H1 (cell line): ENCODE results near the gene APBA2. TPM values are rescaled to one million over a fixed set of nuclear protein-coding genes. Genes with fewer than 3 reads are reported as not detected.

Experiments
- CTCF ChIA-PET: fragments of 300-600 bp; sonication (Branson Sonifier 250); formaldehyde crosslinking; loops from one replicate; lab custom pipeline; 2021; ENCODE audit not compliant: partially characterized antibody; lab: Charles Lee
- POLR2A ChIA-PET: fragments of 300-600 bp; sonication (Branson Sonifier 250); formaldehyde crosslinking; loops from one replicate; lab custom pipeline; 2021; ENCODE audit warnings: inconsistent platforms; ENCODE audit not compliant: partially characterized antibody; lab: Charles Lee
- DNase-seq, 2 experiments: peaks; one replicate each; pipeline versions ENCODE4 v3.0.0 to v3.0.0-alpha.2; 2010 to 2022; ENCODE audit warnings: low spot score in 2 of 2, low read depth in 1 of 2, mixed read lengths in 1 of 2
- FAIRE-seq: peaks from 2 replicates; lab custom pipeline; 2011; peaks lifted over from hg19 to GRCh38; lab: Jason Lieb, UNC
- H2AFZ ChIP-seq: 2 replicates; pipeline ENCODE4 v1.8.1; 2012; ENCODE audit warnings: low read length, inconsistent platforms
- H2AK5ac ChIP-seq: 2 replicates; pipeline ENCODE4 v1.6.1; 2013; ENCODE audit warnings: low read depth, low read length
- H2BK120ac ChIP-seq: replicated peaks from 2 replicates; pipeline ENCODE3; 2013; ENCODE audit warnings: low read depth, low read length, inconsistent platforms
- H2BK12ac ChIP-seq: 2 replicates; pipeline ENCODE4 v1.6.1; 2013; ENCODE audit warnings: low read depth, low read length
- H2BK15ac ChIP-seq: 2 replicates; pipeline ENCODE4 v1.6.1; 2013; ENCODE audit warnings: low read length
- H2BK20ac ChIP-seq: 2 replicates; pipeline ENCODE4 v1.6.1; 2013; ENCODE audit warnings: low read length
- H2BK5ac ChIP-seq: 2 replicates; pipeline ENCODE4 v1.6.1; 2013; ENCODE audit warnings: low read depth, low read length
- H3K14ac ChIP-seq: 2 replicates; pipeline ENCODE4 v1.6.1; 2013; ENCODE audit warnings: inconsistent platforms; ENCODE audit not compliant: insufficient read length
- H3K18ac ChIP-seq: 2 replicates; pipeline ENCODE4 v1.6.1; 2013; ENCODE audit warnings: low read length; ENCODE audit errors: extremely low read depth
- H3K23ac ChIP-seq: 2 replicates; pipeline ENCODE4 v1.6.1; 2013; ENCODE audit warnings: inconsistent platforms; ENCODE audit not compliant: insufficient read length
- H3K23me2 ChIP-seq: 2 replicates; pipeline ENCODE4 v1.6.1; 2013; ENCODE audit warnings: low read depth, low read length
- H3K27ac ChIP-seq: 2 replicates; pipeline ENCODE4 v1.6.1; 2011; ENCODE audit warnings: low read depth, low read length, inconsistent platforms
- H3K27me3 ChIP-seq, 4 experiments: replicated peaks in 1 of 4; 1 replicate in 1 of 4; 2 replicates in 3 of 4; pipeline versions ENCODE4 v1.6.1 to v1.8.1; 2011 to 2013; ENCODE audit warnings: low read length in 3 of 4, mild to moderate bottlenecking in 3 of 4, inconsistent platforms in 2 of 4, mixed read lengths in 2 of 4, moderate library complexity in 1 of 4; ENCODE audit not compliant: control insufficient read depth in 3 of 4, insufficient read depth in 3 of 4; ENCODE audit errors: extremely low read depth in 1 of 4
- H3K36me3 ChIP-seq, 4 experiments: 2 replicates each; pipeline versions ENCODE4 v1.6.1 to v1.8.1; 2011 to 2013; ENCODE audit warnings: mild to moderate bottlenecking in 4 of 4, low read length in 3 of 4, moderate library complexity in 2 of 4, control low read depth in 1 of 4, inconsistent platforms in 1 of 4; ENCODE audit not compliant: insufficient read depth in 4 of 4, control insufficient read depth in 2 of 4
- H3K4ac ChIP-seq: replicated peaks from 2 replicates; pipeline ENCODE3; 2013; ENCODE audit warnings: low read length, low read depth, mixed read lengths, inconsistent platforms; ENCODE audit not compliant: insufficient read length
- H3K4me1 ChIP-seq, 4 experiments: replicated peaks in 1 of 4; 1 replicate in 1 of 4; 2 replicates in 3 of 4; pipeline versions ENCODE4 v1.6.1 to v1.8.1; 2011 to 2013; ENCODE audit warnings: low read length in 3 of 4, inconsistent platforms in 2 of 4, mixed read lengths in 1 of 4; ENCODE audit not compliant: insufficient read depth in 4 of 4, control insufficient read depth in 3 of 4
- H3K4me2 ChIP-seq, 2 experiments: 2 replicates each; pipeline versions ENCODE4 v1.6.1 to v1.8.1; 2011 to 2013; ENCODE audit warnings: low read depth in 2 of 2, low read length in 2 of 2, control low read depth in 1 of 2, inconsistent platforms in 1 of 2, mild to moderate bottlenecking in 1 of 2; ENCODE audit not compliant: insufficient read depth in 1 of 2
- H3K4me3 ChIP-seq, 4 experiments: fragments of 200-600, 300-600 bp in 1 of 4; sonication (generic), shearing (Covaris generic), sonication (Bioruptor Twin) in 1 of 4; 2 replicates each; pipeline versions ENCODE4 v1.5.1 to v1.8.1; 2011 to 2016; ENCODE audit warnings: low read length in 4 of 4, low read depth in 3 of 4, control low read depth in 2 of 4, inconsistent platforms in 2 of 4, mild to moderate bottlenecking in 2 of 4, mixed read lengths in 1 of 4, moderate library complexity in 1 of 4; ENCODE audit not compliant: insufficient read depth in 2 of 4; ENCODE audit errors: extremely low read depth in 1 of 4
- H3K56ac ChIP-seq: replicated peaks from 2 replicates; pipeline ENCODE3; 2013; ENCODE audit warnings: low read depth, mild to moderate bottlenecking, mixed read lengths, low read length, inconsistent platforms; ENCODE audit not compliant: insufficient read length
- H3K79me1 ChIP-seq: 2 replicates; pipeline ENCODE4 v1.6.1; 2013; ENCODE audit warnings: low read depth, low read length, control low read depth
- H3K79me2 ChIP-seq, 2 experiments: 2 replicates each; pipeline versions ENCODE4 v1.6.1 to v1.8.1; 2012 to 2013; ENCODE audit warnings: low read length in 2 of 2, mild to moderate bottlenecking in 2 of 2, inconsistent platforms in 1 of 2; ENCODE audit not compliant: insufficient read depth in 2 of 2, control insufficient read depth in 1 of 2
- H3K9ac ChIP-seq, 4 experiments: replicated peaks in 1 of 4; 1 replicate in 1 of 4; 2 replicates in 3 of 4; pipeline versions ENCODE4 v1.6.1 to v1.8.1; 2011 to 2013; ENCODE audit warnings: low read depth in 3 of 4, low read length in 3 of 4, control low read depth in 2 of 4, mild to moderate bottlenecking in 2 of 4, moderate library complexity in 2 of 4, inconsistent platforms in 1 of 4; ENCODE audit errors: extremely low read depth in 1 of 4
- H3K9me3 ChIP-seq, 2 experiments: 2 replicates each; pipeline versions ENCODE4 v1.6.1 to v1.8.1; 2012 to 2013; ENCODE audit warnings: mild to moderate bottlenecking in 2 of 2, moderate library complexity in 2 of 2, control low read depth in 1 of 2, inconsistent platforms in 1 of 2, low read depth in 1 of 2, low read length in 1 of 2, mixed read lengths in 1 of 2; ENCODE audit not compliant: insufficient read depth in 2 of 2
- H4K20me1 ChIP-seq, 2 experiments: replicated peaks in 1 of 2; 2 replicates each; pipeline versions ENCODE3 to v1.8.1; 2011 to 2013; ENCODE audit warnings: inconsistent platforms in 2 of 2, low read length in 2 of 2, mild to moderate bottlenecking in 1 of 2; ENCODE audit not compliant: insufficient read depth in 2 of 2, control insufficient read depth in 1 of 2
- H4K5ac ChIP-seq: 2 replicates; pipeline ENCODE4 v1.6.1; 2013; ENCODE audit warnings: low read length, low read depth, mixed read lengths, inconsistent platforms; ENCODE audit not compliant: insufficient read length
- H4K8ac ChIP-seq: 2 replicates; pipeline ENCODE4 v1.8.0; 2013; ENCODE audit warnings: mild to moderate bottlenecking, moderate library complexity, low read length, inconsistent platforms; ENCODE audit not compliant: insufficient read depth; ENCODE audit errors: extremely low read depth
- H4K91ac ChIP-seq: replicated peaks from 2 replicates; pipeline ENCODE3; 2013; ENCODE audit warnings: low read length, mixed read lengths, inconsistent platforms; ENCODE audit not compliant: insufficient read length
- CHD1 ChIP-seq: IDR thresholded peaks from 2 replicates; pipeline ENCODE4 v1.6.1; 2012; ENCODE audit warnings: low read depth, low read length, improper control_type of control experiment
- JUN ChIP-seq: IDR thresholded peaks from 2 replicates; pipeline ENCODE4 v1.6.1; 2011; ENCODE audit warnings: low read depth, mild to moderate bottlenecking, improper control_type of control experiment, low read length
- SAP30 ChIP-seq: fragments of 300-600 bp; sonication (generic); IDR thresholded peaks from 2 replicates; pipeline ENCODE4 v1.7.1; 2012; ENCODE audit warnings: low read length, moderate library complexity, mild to moderate bottlenecking, inconsistent platforms; ENCODE audit not compliant: insufficient read depth, insufficient replicate concordance
- ZNF274 ChIP-seq: IDR thresholded peaks from 2 replicates; pipeline ENCODE4 v1.7.0; 2012; ENCODE audit warnings: low read length, borderline replicate concordance; ENCODE audit errors: extremely low read depth
- whole genome bisulfite sequencing, 2 experiments: shearing (Covaris generic) in 1 of 2; methylation state at CpG; one replicate each; pipeline versions ENCODE4 v1.1.6 to v1.1.7; 2013 to 2015; ENCODE audit warnings: low lambda C conversion rate in 2 of 2, mixed read lengths in 2 of 2, inconsistent platforms in 1 of 2, low coverage in 1 of 2, missing lambda C conversion rate in 1 of 2; ENCODE audit not compliant: insufficient replicate concordance in 2 of 2, insufficient coverage in 1 of 2, insufficient read length in 1 of 2; ENCODE audit errors: extremely low coverage in 1 of 2, missing lambda C conversion rate in 1 of 2; 5-methylcytosine and 5-hydroxymethylcytosine counted together
- polyA plus RNA-seq, 7 experiments: library from polyadenylated mRNA; depleted of rRNA in 3 of 7; stranded (reverse) in 5 of 7; unstranded in 2 of 7; fragments of >200 nt in 5 of 7; fragments of 200-250 nt in 2 of 7; gene quantifications; 1 replicate in 5 of 7; 2 replicates in 1 of 7; 4 replicates in 1 of 7; pipeline versions ENCODE4 v1.2.1 to v1.2.3, GENCODE V29; 2011 to 2013; ENCODE audit warnings: missing spikeins in 2 of 7, mixed read lengths in 2 of 7
- total RNA-seq: library from RNA; stranded (reverse); fragmentation: NEBNext Ultra II Directional; extraction: Animal tissue kit (Norgen Biotek cat#: 25700); gene quantifications from 2 replicates; pipeline ENCODE4 v1.2.1, GENCODE V29; 2021
- TF ChIP-seq, protein P1 (sequence below): IDR thresholded peaks from 2 replicates; pipeline ENCODE4 v1.6.1; 2011; ENCODE audit warnings: low read length, improper control_type of control experiment

APBA2 gene
- total and polyA plus RNA-seq, 2 of the 8 experiments (the other 6 are each of a cell fraction or from before 2014, with no cell fraction given): 15.5 to 19.0 TPM

DNA sequence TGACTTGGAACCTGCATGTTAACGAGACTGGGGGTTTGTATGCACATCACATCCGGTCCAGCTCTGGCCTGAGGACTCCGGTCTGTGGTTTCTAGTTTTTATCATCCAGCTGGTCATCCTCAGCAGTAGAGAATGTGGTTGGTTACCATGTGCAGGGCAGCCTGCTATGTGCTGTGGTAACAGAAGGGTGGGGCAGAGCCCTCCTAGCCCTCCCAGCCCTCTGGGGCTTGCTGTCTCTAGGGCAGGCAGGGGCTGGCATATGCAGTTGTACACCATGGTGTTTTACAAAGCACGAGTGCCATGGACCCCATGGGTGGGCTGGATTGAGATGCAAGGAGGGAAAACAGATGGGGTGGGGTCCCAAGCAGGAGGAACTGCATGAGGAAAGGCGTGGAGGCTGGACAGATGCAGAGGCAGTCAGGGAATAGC lies 70.2 kb downstream of the APBA2 start:
- Histone ChIP-seq H3K79me1 (no peaks in the 10 kb centered on the region), H2BK20ac (no peak overlapping the region), H3K4me2 (no peak overlapping the region), H3K4me1 (peaks cover 0 to 15% (median 3%) of the 10 kb centered on the region in 4 experiments; a peak in 4 of 7 replicates), H3K14ac (no peak overlapping the region), H3K4me3 (no peak overlapping the region), H3K56ac (no peak overlapping the region), H3K9me3 (no peaks in the 10 kb centered on the region), H3K9ac (no peak overlapping the region), H2AFZ (no peak overlapping the region), H2AK5ac (0 out of 2 replicates have a peak overlapping the region, but pooled peaks have one; percentile 72), H3K23me2 (no peaks in the 10 kb centered on the region), H4K91ac (no peak overlapping the region), H4K8ac (no peak overlapping the region; the same call in 1 of the 2 replicates), H3K36me3 (no peaks in the 10 kb centered on the region), H4K5ac (no peak overlapping the region), H3K27me3 (no peaks in the 10 kb centered on the region), H3K23ac (no peak overlapping the region), H2BK120ac (no peak overlapping the region), H3K4ac (no peak overlapping the region), H2BK5ac (0 out of 2 replicates have a peak overlapping the region, but pooled peaks have one; percentile 24), H3K79me2 (no peaks in the 10 kb centered on the region), H3K27ac (no peak overlapping the region), H2BK15ac (peak overlapping the region; percentile 61; the same call in 1 of the 2 replicates), H3K18ac (no peak overlapping the region; the same call in 1 of the 2 replicates), H4K20me1 (no peaks in the 10 kb centered on the region), H2BK12ac (no peak overlapping the region)
- DNase-seq (peak in 1 of 2 experiments; percentile 40), FAIRE-seq (no peak)
- ChIA-PET POLR2A (no interaction called here), CTCF (interaction anchor here (0.5 to 1.6 kb wide), 10 partner anchors 12 to 134 kb away, joined by 3 to 6 read pairs (median 3); no protein-coding TSS in a partner anchor)
- TF ChIP-seq SAP30: no peak
- TF ChIP-seq, protein P1, sequence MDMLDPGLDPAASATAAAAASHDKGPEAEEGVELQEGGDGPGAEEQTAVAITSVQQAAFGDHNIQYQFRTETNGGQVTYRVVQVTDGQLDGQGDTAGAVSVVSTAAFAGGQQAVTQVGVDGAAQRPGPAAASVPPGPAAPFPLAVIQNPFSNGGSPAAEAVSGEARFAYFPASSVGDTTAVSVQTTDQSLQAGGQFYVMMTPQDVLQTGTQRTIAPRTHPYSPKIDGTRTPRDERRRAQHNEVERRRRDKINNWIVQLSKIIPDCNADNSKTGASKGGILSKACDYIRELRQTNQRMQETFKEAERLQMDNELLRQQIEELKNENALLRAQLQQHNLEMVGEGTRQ: no peak
- no peak for TF ChIP-seq ZNF274
- TF ChIP-seq CHD1: no peak
- no peak for TF ChIP-seq JUN
- WGBS, 2 experiments: 89% methylated on average over 5 of the region's 5 CpGs; no CpG with 5 or more reads in 1 of the 2 experiments
